ENCODE data around the gene SVEP1.

DNA sequence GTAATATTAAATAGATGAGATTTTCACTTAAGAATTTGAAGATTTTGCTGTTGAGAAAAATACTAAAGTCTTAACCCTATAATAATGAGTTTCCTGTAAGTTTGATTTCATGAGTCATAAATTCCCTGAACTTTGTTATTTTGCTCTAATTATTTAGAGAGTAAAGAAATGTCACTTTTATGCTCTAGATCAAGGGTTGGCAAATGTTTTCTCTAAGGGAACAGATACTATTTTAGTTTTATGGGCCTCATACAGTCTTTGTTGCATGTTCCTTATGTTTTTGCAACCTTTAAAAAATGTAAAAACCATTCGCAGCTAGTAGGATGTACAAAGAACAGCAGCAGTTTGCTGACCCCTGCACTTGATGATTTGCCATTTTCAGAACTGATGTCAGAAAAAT, 241.4 kb downstream of the SVEP1 start:
- TF ChIP-seq, protein P1, sequence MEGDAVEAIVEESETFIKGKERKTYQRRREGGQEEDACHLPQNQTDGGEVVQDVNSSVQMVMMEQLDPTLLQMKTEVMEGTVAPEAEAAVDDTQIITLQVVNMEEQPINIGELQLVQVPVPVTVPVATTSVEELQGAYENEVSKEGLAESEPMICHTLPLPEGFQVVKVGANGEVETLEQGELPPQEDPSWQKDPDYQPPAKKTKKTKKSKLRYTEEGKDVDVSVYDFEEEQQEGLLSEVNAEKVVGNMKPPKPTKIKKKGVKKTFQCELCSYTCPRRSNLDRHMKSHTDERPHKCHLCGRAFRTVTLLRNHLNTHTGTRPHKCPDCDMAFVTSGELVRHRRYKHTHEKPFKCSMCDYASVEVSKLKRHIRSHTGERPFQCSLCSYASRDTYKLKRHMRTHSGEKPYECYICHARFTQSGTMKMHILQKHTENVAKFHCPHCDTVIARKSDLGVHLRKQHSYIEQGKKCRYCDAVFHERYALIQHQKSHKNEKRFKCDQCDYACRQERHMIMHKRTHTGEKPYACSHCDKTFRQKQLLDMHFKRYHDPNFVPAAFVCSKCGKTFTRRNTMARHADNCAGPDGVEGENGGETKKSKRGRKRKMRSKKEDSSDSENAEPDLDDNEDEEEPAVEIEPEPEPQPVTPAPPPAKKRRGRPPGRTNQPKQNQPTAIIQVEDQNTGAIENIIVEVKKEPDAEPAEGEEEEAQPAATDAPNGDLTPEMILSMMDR (IDR thresholded peaks at IDR 0.05) = no peak
- TF ChIP-seq EP300 (IDR thresholded peaks at IDR 0.05) (no peak), POLR2A (IDR thresholded peaks at IDR 0.05) (no peak)
